ENCODE data around the gene TEX13D. TPM values are rescaled to one million over a fixed set of nuclear protein-coding genes. Genes with fewer than 3 reads are reported as not detected.

The TEX13D gene
- polyA plus RNA-seq, 2 donors: 0.04 TPM; not detected in 1

- H3K27ac ChIP-seq (ENCODE audit: low read depth in 2 of 2, low read length in 1 of 2): no peak overlapping the region
- WGBS, 2 donors: 59 to 63% methylated on average over 4 of the region's 4 CpGs
- H3K4me1 ChIP-seq (ENCODE audit: control insufficient read depth in 2 of 2, insufficient read depth in 2 of 2, low read length in 1 of 2): no peaks in the 10 kb centered on the region
- no peaks in the 10 kb centered on the region for H3K9me3 ChIP-seq (ENCODE audit: control insufficient read depth in 2 of 2, insufficient read depth in 1 of 2, low read depth in 1 of 2, low read length in 1 of 2)
- H3K4me3 ChIP-seq (ENCODE audit: low read depth in 1 of 2, low read length in 2 of 2): no peak overlapping the region
- no peaks in the 10 kb centered on the region for H3K36me3 ChIP-seq (ENCODE audit: control insufficient read depth in 2 of 2, insufficient read depth in 2 of 2, low read length in 1 of 2)
- no peaks in the 10 kb centered on the region for H3K27me3 ChIP-seq (ENCODE audit: control insufficient read depth in 1 of 2, insufficient read depth in 2 of 2, low read length in 2 of 2)
Measured at GRCh38 chrX:124378643-124379042, 46.2 kb downstream of the TEX13D start.

- peaks cover 0 to 3% of the 10 kb centered on the region in 2 donors for H3K27me3 ChIP-seq (ENCODE audit: control insufficient read depth in 1 of 2, insufficient read depth in 2 of 2, low read length in 2 of 2)
Measured at GRCh38 chrX:124383354-124383753, 50.9 kb downstream of the TEX13D start.

GRCh38 chrX:124386401-124386800 is 53.9 kb downstream of the TEX13D start:
- Histone ChIP-seq H3K27ac (ENCODE audit: low read depth in 2 of 2, low read length in 1 of 2) (no peak overlapping the region), H3K4me1 (ENCODE audit: control insufficient read depth in 2 of 2, insufficient read depth in 2 of 2, low read length in 1 of 2) (no peaks in the 10 kb centered on the region), H3K9me3 (ENCODE audit: control insufficient read depth in 2 of 2, insufficient read depth in 1 of 2, low read depth in 1 of 2, low read length in 1 of 2) (no peaks in the 10 kb centered on the region), H3K27me3 (ENCODE audit: control insufficient read depth in 1 of 2, insufficient read depth in 2 of 2, low read length in 2 of 2) (peaks cover 0 to 3% of the 10 kb centered on the region in 2 donors), H3K4me3 (ENCODE audit: low read depth in 1 of 2, low read length in 2 of 2) (no peak overlapping the region), H3K36me3 (ENCODE audit: control insufficient read depth in 2 of 2, insufficient read depth in 2 of 2, low read length in 1 of 2) (no peaks in the 10 kb centered on the region)
- 67 to 93% methylated on average over 6 of the region's 6 CpGs for WGBS, 2 donors

More at GRCh38 chrX:124383354-124383753, 50.9 kb downstream of the TEX13D start:
- WGBS, 2 donors: 80 to 90% methylated on average over 4 of the region's 4 CpGs
- H3K4me1 ChIP-seq (ENCODE audit: control insufficient read depth in 2 of 2, insufficient read depth in 2 of 2, low read length in 1 of 2): no peaks in the 10 kb centered on the region
- H3K27ac ChIP-seq (ENCODE audit: low read depth in 2 of 2, low read length in 1 of 2): no peak overlapping the region
- H3K9me3 ChIP-seq (ENCODE audit: control insufficient read depth in 2 of 2, insufficient read depth in 1 of 2, low read depth in 1 of 2, low read length in 1 of 2): no peaks in the 10 kb centered on the region
- no peaks in the 10 kb centered on the region for H3K36me3 ChIP-seq (ENCODE audit: control insufficient read depth in 2 of 2, insufficient read depth in 2 of 2, low read length in 1 of 2)
- H3K4me3 ChIP-seq (ENCODE audit: low read depth in 1 of 2, low read length in 2 of 2): no peak overlapping the region

Other genes starting within 250 kb of the TEX13D start
- gene SH2D1A, start 13.9 kb downstream of the TEX13D start, polyA plus RNA-seq: under 1 TPM; 0.18 to 0.33 TPM